Measurements from ENCODE around the gene UBR2. TPM values are rescaled to one million over a fixed set of nuclear protein-coding genes. Genes with fewer than 3 reads are reported as not detected.
A peak's percentile ranks its signal among the peaks of the same experiment; 100 is the strongest.
"Not testable (repeated sequence)": the region's sequence is repeated elsewhere in the genome, so short reads cannot be mapped to it uniquely, and the experiment has no call there.

Gene UBR2
- total and polyA plus RNA-seq, 4 donors: 20.3 to 39.7 (median 27.1) TPM

DNA sequence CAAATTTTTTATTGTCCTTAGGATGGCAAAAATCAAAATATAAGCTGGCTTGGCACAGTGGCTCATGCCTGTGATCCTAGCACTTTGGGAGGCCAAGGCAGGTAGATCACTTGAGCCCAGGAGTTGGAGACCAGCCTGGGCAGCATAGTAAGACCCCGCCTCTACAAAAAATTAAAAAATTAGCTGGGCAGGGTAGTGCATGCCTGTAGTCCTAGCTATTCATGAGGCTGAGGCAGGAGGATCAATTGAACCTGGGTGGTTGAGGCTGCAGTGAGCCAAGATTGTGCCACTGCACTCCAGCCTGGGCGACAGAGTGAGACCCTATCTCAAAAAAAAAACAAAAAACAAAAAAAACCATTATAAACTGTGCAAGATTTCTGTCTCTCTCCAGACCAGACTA, 40.9 kb downstream of the UBR2 start:
- H3K27me3 ChIP-seq (ENCODE audit: control insufficient read depth, insufficient read depth, low read length); DNase-seq (ENCODE audit: low read depth in 4 of 6, low spot score in 6 of 6); H3K4me1 ChIP-seq (ENCODE audit: control insufficient read depth, insufficient read depth, low read length); H3K4me3 ChIP-seq (ENCODE audit: low read depth, low read length); H3K36me3 ChIP-seq (ENCODE audit: control insufficient read depth, insufficient read depth, low read length); H3K9me3 ChIP-seq (ENCODE audit: control insufficient read depth, insufficient read depth, low read length); H3K27ac ChIP-seq (ENCODE audit: low read depth, low read length): not testable (repeated sequence)
- WGBS (ENCODE audit: insufficient coverage): 80% methylated on average over 1 of the region's 2 CpGs

DNA sequence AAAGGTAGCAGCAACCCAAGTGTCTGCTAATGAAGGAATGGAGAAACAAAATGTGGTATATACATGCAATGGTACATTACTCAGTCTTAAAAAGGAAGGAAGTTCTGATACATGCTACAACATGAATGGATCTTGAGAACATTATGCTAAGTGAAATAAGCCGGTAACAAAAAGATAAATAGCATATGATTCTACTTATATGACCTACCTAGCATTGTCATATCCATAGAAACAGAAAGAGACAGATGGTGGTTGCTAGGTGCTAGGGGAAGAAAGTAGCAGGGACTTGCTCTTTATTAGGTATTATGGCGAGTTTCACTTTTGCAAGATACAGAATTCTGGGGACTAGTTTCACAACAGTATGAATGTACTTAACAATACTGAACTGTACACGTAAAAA, 46.6 kb downstream of the UBR2 start:
- Histone ChIP-seq H3K27me3 (ENCODE audit: control insufficient read depth, insufficient read depth, low read length) (no peaks in the 10 kb centered on the region), H3K9me3 (ENCODE audit: control insufficient read depth, insufficient read depth, low read length) (no peaks in the 10 kb centered on the region), H3K4me3 (ENCODE audit: low read depth, low read length) (no peak overlapping the region), H3K4me1 (ENCODE audit: control insufficient read depth, insufficient read depth, low read length) (no peaks in the 10 kb centered on the region), H3K36me3 (ENCODE audit: control insufficient read depth, insufficient read depth, low read length) (peaks cover 6% of the 10 kb centered on the region), H3K27ac (ENCODE audit: low read depth, low read length) (no peak overlapping the region)
- no CpG with 5 or more reads among the region's 3 CpGs for WGBS (ENCODE audit: insufficient coverage)
- DNase-seq (ENCODE audit: low read depth in 4 of 6, low spot score in 6 of 6): no peak

DNA sequence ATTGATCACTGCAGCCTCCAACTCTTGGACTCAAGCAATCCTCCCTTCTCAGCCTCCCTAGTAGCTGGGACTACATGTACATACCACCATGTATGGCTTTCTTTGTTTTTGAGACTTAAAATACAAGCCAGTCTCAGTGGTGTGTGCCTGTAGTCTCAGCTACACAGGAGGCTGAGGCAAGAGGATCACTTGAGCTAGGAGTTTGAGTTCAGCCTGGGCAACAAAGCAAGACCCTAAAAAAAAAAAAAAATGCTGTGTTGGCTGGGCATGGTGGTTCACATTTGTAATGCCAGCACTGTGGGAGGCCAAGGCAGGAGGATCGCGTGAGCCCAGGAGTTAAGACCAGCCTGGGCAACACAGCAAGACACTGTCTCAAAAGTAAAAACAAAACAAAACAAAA, 51.7 kb downstream of the UBR2 start:
- Histone ChIP-seq H3K36me3 (ENCODE audit: control insufficient read depth, insufficient read depth, low read length) (peaks cover 11% of the 10 kb centered on the region), H3K27me3 (ENCODE audit: control insufficient read depth, insufficient read depth, low read length) (no peaks in the 10 kb centered on the region), H3K4me3 (ENCODE audit: low read depth, low read length) (no peak overlapping the region), H3K4me1 (ENCODE audit: control insufficient read depth, insufficient read depth, low read length) (no peaks in the 10 kb centered on the region), H3K9me3 (ENCODE audit: control insufficient read depth, insufficient read depth, low read length) (no peaks in the 10 kb centered on the region), H3K27ac (ENCODE audit: low read depth, low read length) (no peak overlapping the region)
- DNase-seq (ENCODE audit: low read depth in 4 of 6, low spot score in 6 of 6): no peak
- no CpG with 5 or more reads among the region's 2 CpGs for WGBS (ENCODE audit: insufficient coverage)

DNA sequence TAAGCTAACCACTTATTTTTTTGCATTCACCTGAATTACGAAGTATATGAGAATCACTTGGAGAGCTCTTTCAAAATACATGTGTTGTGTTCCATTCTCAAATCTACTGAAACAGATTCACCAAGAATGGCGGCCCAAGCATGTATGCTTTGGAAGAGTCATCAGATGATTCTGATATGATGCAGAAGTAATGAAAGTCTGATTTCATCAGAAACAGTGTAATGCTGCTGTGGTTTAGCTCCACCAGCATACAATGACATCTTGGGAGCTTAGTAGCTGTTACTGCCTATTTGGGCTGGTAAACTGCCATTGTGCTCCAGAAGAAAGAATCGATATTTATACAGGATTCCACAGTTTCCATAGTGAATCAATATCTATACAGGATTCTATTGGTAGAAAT, 52.9 kb downstream of the UBR2 start:
- Histone ChIP-seq H3K27me3 (ENCODE audit: control insufficient read depth, insufficient read depth, low read length) (no peaks in the 10 kb centered on the region), H3K36me3 (ENCODE audit: control insufficient read depth, insufficient read depth, low read length) (peaks cover 18% of the 10 kb centered on the region), H3K4me1 (ENCODE audit: control insufficient read depth, insufficient read depth, low read length) (no peaks in the 10 kb centered on the region), H3K9me3 (ENCODE audit: control insufficient read depth, insufficient read depth, low read length) (no peaks in the 10 kb centered on the region), H3K4me3 (ENCODE audit: low read depth, low read length) (no peak overlapping the region), H3K27ac (ENCODE audit: low read depth, low read length) (no peak overlapping the region)
- no CpG with 5 or more reads among the region's 3 CpGs for WGBS (ENCODE audit: insufficient coverage)
- DNase-seq (ENCODE audit: low read depth in 4 of 6, low spot score in 6 of 6): no peak

DNA sequence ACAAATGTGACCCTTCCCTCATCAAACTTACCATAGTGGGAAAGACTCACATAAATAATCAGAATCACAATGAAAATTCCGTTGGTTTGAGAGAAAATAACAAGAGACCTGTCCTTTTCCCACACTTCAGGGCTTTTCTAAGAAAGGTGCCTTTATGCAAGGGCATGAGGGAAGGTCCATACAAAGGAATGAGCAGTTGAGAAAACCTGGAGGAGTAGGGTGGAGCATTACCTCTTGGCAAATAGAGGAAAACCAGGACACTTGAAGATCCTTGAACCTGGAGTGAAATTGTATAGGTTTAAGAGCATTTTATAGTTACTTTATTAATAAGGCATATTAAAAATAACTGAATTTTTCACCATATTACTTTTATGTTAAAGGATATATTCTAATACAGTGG, 54.3 kb downstream of the UBR2 start:
- whole genome bisulfite sequencing (ENCODE audit: insufficient coverage): no CpG with 5 or more reads among the region's 1 CpG
- H3K9me3 ChIP-seq (ENCODE audit: control insufficient read depth, insufficient read depth, low read length): no peaks in the 10 kb centered on the region
- peaks cover 21% of the 10 kb centered on the region for H3K36me3 ChIP-seq (ENCODE audit: control insufficient read depth, insufficient read depth, low read length)
- no peak overlapping the region for H3K4me3 ChIP-seq (ENCODE audit: low read depth, low read length)
- no peak for DNase-seq (ENCODE audit: low read depth in 4 of 6, low spot score in 6 of 6)
- no peak overlapping the region for H3K27ac ChIP-seq (ENCODE audit: low read depth, low read length)
- H3K27me3 ChIP-seq (ENCODE audit: control insufficient read depth, insufficient read depth, low read length): no peaks in the 10 kb centered on the region
- H3K4me1 ChIP-seq (ENCODE audit: control insufficient read depth, insufficient read depth, low read length): no peaks in the 10 kb centered on the region

DNA sequence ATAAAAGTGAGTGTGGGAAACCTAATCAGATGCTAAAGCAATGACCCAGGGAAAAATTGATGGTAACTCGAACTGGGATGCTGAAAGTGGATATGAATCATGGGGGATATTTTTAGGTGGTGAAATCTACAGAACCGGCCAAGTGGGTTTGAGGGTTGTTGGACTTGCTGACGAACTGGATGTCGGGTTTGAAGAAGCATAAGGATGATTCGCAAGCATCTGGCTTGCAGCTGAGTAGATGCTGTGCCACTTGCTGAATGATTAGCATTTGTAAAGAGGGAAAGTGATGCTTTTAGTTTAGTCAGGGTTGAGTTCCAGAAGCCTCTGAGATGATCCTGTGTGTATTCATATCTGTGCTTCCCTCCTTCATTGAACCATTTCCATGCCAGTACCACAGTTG, 54.9 kb downstream of the UBR2 start:
- Histone ChIP-seq H3K27me3 (ENCODE audit: control insufficient read depth, insufficient read depth, low read length) (no peaks in the 10 kb centered on the region), H3K4me1 (ENCODE audit: control insufficient read depth, insufficient read depth, low read length) (no peaks in the 10 kb centered on the region), H3K36me3 (ENCODE audit: control insufficient read depth, insufficient read depth, low read length) (peaks cover 21% of the 10 kb centered on the region), H3K4me3 (ENCODE audit: low read depth, low read length) (no peak overlapping the region), H3K9me3 (ENCODE audit: control insufficient read depth, insufficient read depth, low read length) (no peaks in the 10 kb centered on the region), H3K27ac (ENCODE audit: low read depth, low read length) (no peak overlapping the region)
- WGBS (ENCODE audit: insufficient coverage): 60% methylated on average over 5 of the region's 5 CpGs
- DNase-seq (ENCODE audit: low read depth in 4 of 6, low spot score in 6 of 6): peak in 1 of 6 donors; percentile 1

DNA sequence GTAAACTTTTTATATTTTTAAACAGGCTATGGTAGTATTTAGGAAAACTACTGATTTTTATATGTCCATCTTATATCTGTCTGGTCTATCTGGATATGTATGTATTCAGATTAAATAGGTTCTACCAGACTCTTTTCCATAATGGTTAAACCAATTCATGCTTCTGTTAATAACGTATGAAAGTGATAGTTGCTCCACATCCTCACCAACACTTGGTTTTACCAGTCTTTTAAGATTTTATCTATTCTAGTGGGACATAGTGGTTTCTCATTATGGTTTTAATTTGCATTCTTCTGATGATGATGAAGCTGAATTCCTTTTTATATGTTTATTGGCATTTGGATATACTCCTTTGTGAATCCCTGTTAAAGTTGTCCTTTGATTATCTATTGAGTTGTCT, 56.1 kb downstream of the UBR2 start:
- Histone ChIP-seq H3K4me3 (ENCODE audit: low read depth, low read length) (no peak overlapping the region), H3K27ac (ENCODE audit: low read depth, low read length) (no peak overlapping the region), H3K36me3 (ENCODE audit: control insufficient read depth, insufficient read depth, low read length) (peaks cover 21% of the 10 kb centered on the region)

DNA sequence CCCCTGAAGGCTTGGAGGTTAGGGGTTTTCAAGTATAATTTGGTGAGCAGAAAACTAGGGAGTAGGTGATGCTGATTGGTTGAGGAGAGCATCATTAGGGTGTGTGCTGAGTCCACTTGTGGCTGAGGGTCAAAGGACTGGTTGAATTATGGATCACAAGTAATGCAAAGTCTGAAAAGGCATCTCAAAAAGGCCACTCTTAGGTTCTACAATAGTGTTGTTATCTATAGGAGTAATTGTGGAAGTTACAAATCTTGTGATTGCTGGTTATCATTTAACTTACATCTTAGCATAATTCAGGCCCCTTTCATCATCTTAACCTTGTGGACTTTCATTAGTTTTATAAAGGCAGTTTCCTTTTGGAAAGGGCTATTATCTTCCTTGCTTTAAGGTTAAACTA, 60.8 kb downstream of the UBR2 start:
- no peak overlapping the region for H3K27ac ChIP-seq (ENCODE audit: low read depth, low read length)
- H3K4me1 ChIP-seq (ENCODE audit: control insufficient read depth, insufficient read depth, low read length): no peaks in the 10 kb centered on the region
- no peak overlapping the region for H3K4me3 ChIP-seq (ENCODE audit: low read depth, low read length)
- no peak for DNase-seq (ENCODE audit: low read depth in 4 of 6, low spot score in 6 of 6)
- H3K27me3 ChIP-seq (ENCODE audit: control insufficient read depth, insufficient read depth, low read length): no peaks in the 10 kb centered on the region
- peaks cover 21% of the 10 kb centered on the region for H3K36me3 ChIP-seq (ENCODE audit: control insufficient read depth, insufficient read depth, low read length)
- H3K9me3 ChIP-seq (ENCODE audit: control insufficient read depth, insufficient read depth, low read length): no peaks in the 10 kb centered on the region

More for the DNA sequence above, 56.1 kb downstream of the UBR2 start:
- Histone ChIP-seq H3K9me3 (ENCODE audit: control insufficient read depth, insufficient read depth, low read length) (no peaks in the 10 kb centered on the region), H3K4me1 (ENCODE audit: control insufficient read depth, insufficient read depth, low read length) (no peaks in the 10 kb centered on the region), H3K27me3 (ENCODE audit: control insufficient read depth, insufficient read depth, low read length) (no peaks in the 10 kb centered on the region)
- no peak for DNase-seq (ENCODE audit: low read depth in 4 of 6, low spot score in 6 of 6)
- no CpG with 5 or more reads among the region's 1 CpG for WGBS (ENCODE audit: insufficient coverage)

DNA sequence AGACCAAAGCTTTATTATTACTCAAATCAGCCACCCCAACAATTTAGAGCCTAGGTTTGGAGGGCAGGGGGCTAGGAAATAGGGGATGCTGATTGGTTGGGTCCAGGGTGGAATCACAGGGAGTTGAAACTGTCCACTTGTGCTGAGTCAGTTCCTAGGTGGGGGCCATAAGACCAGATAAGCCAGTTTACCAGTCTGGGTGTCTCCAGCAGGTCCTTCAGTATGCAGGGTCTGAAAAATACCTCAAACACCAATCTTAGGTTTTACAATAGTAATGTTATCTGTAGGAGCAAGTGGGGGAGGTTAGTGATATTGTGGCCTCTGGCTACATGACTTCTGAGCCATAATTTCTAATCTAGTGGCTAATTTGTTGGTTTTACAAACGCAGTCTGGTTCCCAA, 63.2 kb downstream of the UBR2 start:
- H3K27me3 ChIP-seq (ENCODE audit: control insufficient read depth, insufficient read depth, low read length): no peaks in the 10 kb centered on the region
- no peak overlapping the region for H3K27ac ChIP-seq (ENCODE audit: low read depth, low read length)
- H3K4me3 ChIP-seq (ENCODE audit: low read depth, low read length): no peak overlapping the region
- DNase-seq (ENCODE audit: low read depth in 4 of 6, low spot score in 6 of 6): no peak
- H3K36me3 ChIP-seq (ENCODE audit: control insufficient read depth, insufficient read depth, low read length): peaks cover 19% of the 10 kb centered on the region
- H3K4me1 ChIP-seq (ENCODE audit: control insufficient read depth, insufficient read depth, low read length): no peaks in the 10 kb centered on the region
- 100% methylated on average over 1 of the region's 1 CpG for WGBS (ENCODE audit: insufficient coverage)
- H3K9me3 ChIP-seq (ENCODE audit: control insufficient read depth, insufficient read depth, low read length): no peaks in the 10 kb centered on the region

DNA sequence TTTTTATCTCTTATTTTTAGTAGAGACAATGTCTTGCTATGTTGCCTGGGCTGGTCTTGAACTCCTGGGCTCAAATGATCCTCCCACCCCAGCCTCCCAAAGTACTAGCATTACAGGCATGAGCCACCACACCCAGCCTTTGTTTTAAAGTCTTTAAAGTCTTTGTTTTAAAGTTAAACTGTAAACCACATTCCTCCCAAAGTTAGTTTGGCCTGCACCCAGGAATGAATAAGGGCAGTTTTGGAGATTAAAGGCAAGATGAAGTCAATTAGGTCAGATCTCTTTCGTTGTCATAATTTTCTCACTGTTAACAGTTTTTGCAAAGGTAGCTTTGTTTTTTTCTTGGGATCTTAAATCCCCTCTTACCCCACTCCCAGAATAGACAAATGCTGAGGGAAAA, 63.8 kb downstream of the UBR2 start:
- H3K4me1 ChIP-seq (ENCODE audit: control insufficient read depth, insufficient read depth, low read length): no peaks in the 10 kb centered on the region
- no CpG with 5 or more reads among the region's 1 CpG for WGBS (ENCODE audit: insufficient coverage)
- peaks cover 15% of the 10 kb centered on the region for H3K36me3 ChIP-seq (ENCODE audit: control insufficient read depth, insufficient read depth, low read length)
- H3K27ac ChIP-seq (ENCODE audit: low read depth, low read length): no peak overlapping the region
- H3K4me3 ChIP-seq (ENCODE audit: low read depth, low read length): no peak overlapping the region
- no peaks in the 10 kb centered on the region for H3K27me3 ChIP-seq (ENCODE audit: control insufficient read depth, insufficient read depth, low read length)
- no peaks in the 10 kb centered on the region for H3K9me3 ChIP-seq (ENCODE audit: control insufficient read depth, insufficient read depth, low read length)
- DNase-seq (ENCODE audit: low read depth in 4 of 6, low spot score in 6 of 6): no peak

Measured in spinal cord (tissue), 10 donors.